T-helper 1 cell treated with Interleukin-12 subunit alpha and Interleukin-12 subunit beta and Interleukin-4 antibody, amounts not matched to agents 30 ng/mL and 1 ng/mL, for 36 hours (primary cell): ENCODE results near the gene PUM1. TPM values are rescaled to one million over a fixed set of nuclear protein-coding genes. Genes with fewer than 3 reads are reported as not detected.
"Not testable (repeated sequence)": the region's sequence is repeated elsewhere in the genome, so short reads cannot be mapped to it uniquely, and the experiment has no call there.

Source experiments
- intact Hi-C: fragments of 100-400 bp; cut with micrococcal nuclease; formaldehyde crosslinking; loops from one replicate; pipeline ENCODE4 v1.15.1; 2024
- total RNA-seq: library from RNA; stranded (reverse); gene quantifications from 2 replicates; pipeline ENCODE4 v1.2.3, GENCODE V29; 2022

The PUM1 gene
- total RNA-seq, 1 donor from 2014 or later, result 119 TPM

GRCh38 chr1:31064718-31065309 lies 703 bp downstream of the PUM1 start:
- intact Hi-C loops, result loop anchor here (1.0 to 10.0 kb wide), 8 partner anchors 54 to 1008 kb away; partner anchors contain the start of genes LAPTM5, PEF1, SNRNP40 and TMEM39B

GRCh38 chr1:31064111-31064717 lies 1.3 kb downstream of the PUM1 start:
- intact Hi-C loops, result loop anchor here (2.0 to 10.0 kb wide), 7 partner anchors 53 to 1009 kb away; partner anchors contain the start of genes LAPTM5, PEF1, SNRNP40 and TMEM39B

GRCh38 chr1:31063631-31064030 lies 1.9 kb downstream of the PUM1 start:
- intact Hi-C loops, result loop anchor here (2.0 to 10.0 kb wide), 7 partner anchors 53 to 1009 kb away; partner anchors contain the start of genes LAPTM5, PEF1, SNRNP40 and TMEM39B

- intact Hi-C loops, result loop anchor here (5.0 to 10.0 kb wide), 2 partner anchors 86 to 308 kb away; partner anchors contain the start of gene LAPTM5
These were observed 2.6 kb downstream of the PUM1 start for GRCh38 chr1:31062867-31063380.

- intact Hi-C loops, result loop anchor here (5.0 to 10.0 kb wide), 2 partner anchors 85 to 308 kb away; partner anchors contain the start of gene LAPTM5
These were observed 3.2 kb downstream of the PUM1 start for GRCh38 chr1:31062162-31062866.

GRCh38 chr1:31058012-31058411 lies 7.5 kb downstream of the PUM1 start:
- intact Hi-C loops, result no loop called here

GRCh38 chr1:31055953-31056352 lies 9.6 kb downstream of the PUM1 start:
- intact Hi-C loops, result no loop called here

- intact Hi-C loops, result no loop called here
These were observed 10.0 kb downstream of the PUM1 start for GRCh38 chr1:31055501-31055900.

- intact Hi-C loops, result no loop called here
These were observed 10.5 kb downstream of the PUM1 start for GRCh38 chr1:31054958-31055481.

- intact Hi-C loops, result no loop called here
These were observed 11.2 kb downstream of the PUM1 start for GRCh38 chr1:31054349-31054748.

- intact Hi-C loops, result not testable (repeated sequence)
These were observed 12.9 kb downstream of the PUM1 start for GRCh38 chr1:31052613-31053012.

GRCh38 chr1:31051611-31052010 lies 13.9 kb downstream of the PUM1 start:
- intact Hi-C loops, result no loop called here

- intact Hi-C loops, result not testable (repeated sequence)
These were observed 18.0 kb downstream of the PUM1 start for GRCh38 chr1:31047507-31047906.

GRCh38 chr1:31043631-31044030 lies 21.9 kb downstream of the PUM1 start:
- intact Hi-C loops, result no loop called here

GRCh38 chr1:31042656-31043055 lies 22.9 kb downstream of the PUM1 start:
- intact Hi-C loops, result no loop called here

GRCh38 chr1:31041529-31041928 lies 24.0 kb downstream of the PUM1 start:
- intact Hi-C loops, result no loop called here

- intact Hi-C loops, result no loop called here
These were observed 25.5 kb downstream of the PUM1 start for GRCh38 chr1:31040038-31040437.

- intact Hi-C loops, result not testable (repeated sequence)
These were observed 26.6 kb downstream of the PUM1 start for GRCh38 chr1:31038935-31039334.

GRCh38 chr1:31038360-31038759 lies 27.2 kb downstream of the PUM1 start:
- intact Hi-C loops, result no loop called here

GRCh38 chr1:31036749-31037500 lies 28.6 kb downstream of the PUM1 start:
- intact Hi-C loops, result no loop called here

- intact Hi-C loops, result no loop called here
These were observed 31.9 kb downstream of the PUM1 start for GRCh38 chr1:31033598-31033997.
